Hindlimb muscle (tissue), 1 donor: ENCODE data around the gene CLOCK. TPM values are rescaled to one million over a fixed set of nuclear protein-coding genes. Genes with fewer than 3 reads are reported as not detected.

Experiments used
- DNase-seq: peaks from one replicate; pipeline ENCODE4 v3.0.0-alpha.2; 2013
- polyA plus RNA-seq: library from polyadenylated mRNA; unstranded; fragments of 120-200 nt; gene quantifications from one replicate; pipeline ENCODE4 v1.2.1, GENCODE V29; 2013; ENCODE audit not compliant: insufficient read length

Gene CLOCK
- polyA plus RNA-seq, 1 donor = 17.8 TPM

DNA sequence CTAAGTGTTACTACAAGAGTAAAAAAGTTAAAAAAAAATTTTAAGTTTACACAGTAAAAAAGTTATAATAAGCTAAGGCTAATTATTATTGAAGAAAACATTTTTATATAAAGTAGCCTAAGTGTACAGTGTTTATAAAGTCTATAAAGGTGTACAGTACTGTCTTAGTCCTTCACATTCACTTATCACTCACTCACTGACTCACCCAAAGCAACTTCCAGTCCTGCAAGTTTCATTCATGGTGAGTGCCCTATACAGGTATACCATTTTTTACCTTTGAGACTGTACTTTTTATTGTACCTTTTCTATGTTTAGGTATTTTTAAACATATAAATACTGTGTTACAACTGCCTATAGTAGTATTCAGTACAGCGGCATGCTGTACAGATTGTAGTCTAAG lies 76.7 kb downstream of the CLOCK start:
- DNase-seq = no peak

DNA sequence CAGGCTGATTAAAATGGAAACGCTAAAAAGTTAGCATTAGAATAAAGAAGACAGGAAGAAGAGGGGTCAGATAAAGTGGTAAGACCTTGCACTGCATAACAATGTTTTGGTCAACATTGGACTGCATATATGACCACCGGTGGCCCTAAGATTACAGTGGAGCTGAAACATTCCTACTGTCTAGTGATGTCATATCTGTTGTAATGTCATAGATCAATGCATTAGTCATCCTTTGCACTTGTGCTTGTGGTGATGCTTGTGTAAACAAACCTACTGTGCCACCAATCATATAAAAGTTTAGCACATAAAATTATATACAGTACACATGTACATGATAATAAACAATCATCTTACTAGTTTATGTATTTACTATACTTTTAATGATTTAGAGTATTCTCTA lies 78.0 kb downstream of the CLOCK start:
- DNase-seq = no peak

DNA sequence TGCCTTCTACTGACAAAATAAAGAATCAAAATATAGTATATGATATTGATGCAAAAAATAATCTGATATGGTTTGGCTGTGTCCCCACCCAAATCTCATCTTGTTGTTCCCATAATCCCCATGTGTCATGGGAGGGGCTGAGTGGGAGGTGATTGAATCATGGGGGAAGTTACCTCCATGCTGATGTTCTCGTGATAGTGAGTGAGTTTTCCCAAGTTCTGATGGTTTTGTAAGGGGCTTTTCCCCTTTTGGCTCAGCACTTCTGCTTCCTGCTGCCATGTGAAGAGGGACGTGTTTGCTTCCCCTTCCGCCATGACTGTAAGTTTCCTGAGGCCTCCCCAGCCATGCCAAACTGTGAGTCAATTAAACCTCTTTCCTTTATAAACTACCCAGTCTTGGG lies 80.7 kb downstream of the CLOCK start:
- no peak for DNase-seq

DNA sequence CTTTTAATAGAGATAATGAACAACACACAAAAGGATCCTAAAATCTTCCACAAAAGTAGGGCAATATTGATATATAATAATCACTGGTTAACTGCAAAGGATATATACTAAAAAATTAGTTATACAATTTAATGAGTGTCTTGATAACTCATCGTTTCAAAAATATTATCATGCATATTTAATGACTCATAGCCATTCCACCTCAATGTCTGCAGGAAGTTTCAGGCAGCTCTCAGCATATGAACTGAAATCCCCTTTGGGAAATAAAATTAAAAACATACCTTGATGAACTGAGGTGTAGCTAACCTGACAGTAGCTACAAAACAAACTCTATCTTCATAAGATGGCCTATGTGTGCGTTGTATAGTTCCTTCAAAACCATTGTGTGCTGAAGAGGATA lies 88.1 kb downstream of the CLOCK start:
- DNase-seq = no peak

DNA sequence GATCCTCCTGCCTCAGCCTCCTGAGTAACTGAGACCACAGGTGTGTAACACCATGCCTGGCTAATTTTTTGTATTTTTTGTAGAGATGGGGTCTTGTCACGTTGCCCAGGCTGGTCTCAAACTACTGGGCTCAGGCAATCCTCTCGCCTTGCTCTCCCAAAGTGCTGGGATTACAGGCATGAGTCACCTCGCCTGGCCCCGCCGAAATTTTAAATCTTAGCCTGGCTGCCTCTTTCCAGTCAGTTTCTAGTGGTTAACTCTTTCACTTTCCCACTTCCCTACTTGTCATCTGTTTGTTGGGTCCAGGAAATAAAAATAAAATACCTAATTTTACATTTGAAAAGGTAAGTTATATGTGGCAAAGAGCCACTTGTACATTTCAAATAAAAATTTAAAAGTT lies 88.5 kb downstream of the CLOCK start:
- no peak for DNase-seq

DNA sequence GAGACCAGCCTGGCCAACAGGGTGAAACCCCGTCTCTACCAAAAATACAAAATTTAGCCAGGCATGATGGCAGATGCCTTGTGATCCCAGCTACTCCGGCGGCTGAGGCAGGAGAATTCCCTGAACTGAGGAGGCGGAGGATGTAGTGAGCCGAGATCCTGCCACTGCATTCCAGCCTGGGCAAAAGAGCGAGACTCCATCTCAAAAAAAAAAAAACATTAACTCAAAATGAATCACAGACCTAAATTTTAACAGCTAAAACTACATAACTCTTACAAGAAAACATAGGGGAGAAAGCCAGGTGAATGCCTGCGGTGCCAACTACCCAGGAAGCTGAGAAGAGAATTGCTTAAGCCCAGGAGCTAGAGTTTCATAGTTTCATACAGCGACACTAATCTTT lies 96.1 kb downstream of the CLOCK start:
- no peak for DNase-seq

DNA sequence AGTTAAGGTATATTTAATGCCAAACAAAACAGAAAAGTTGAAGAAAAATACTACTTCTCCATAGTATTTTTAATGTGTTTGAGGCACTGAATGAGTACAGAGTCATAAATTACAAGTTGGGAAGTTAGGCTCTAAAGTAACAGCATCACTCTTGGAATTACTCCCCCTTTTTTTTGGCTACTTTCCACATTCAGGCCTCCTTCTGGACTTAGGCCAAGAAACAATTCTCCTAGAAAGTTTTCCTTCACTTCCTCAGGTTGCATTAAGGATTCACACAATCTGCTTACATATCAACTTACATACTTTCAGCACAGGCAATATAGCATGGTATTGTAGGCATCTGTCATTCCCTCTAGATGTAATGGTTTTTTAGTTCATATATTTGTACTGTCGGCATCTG lies 98.9 kb downstream of the CLOCK start:
- no peak for DNase-seq

DNA sequence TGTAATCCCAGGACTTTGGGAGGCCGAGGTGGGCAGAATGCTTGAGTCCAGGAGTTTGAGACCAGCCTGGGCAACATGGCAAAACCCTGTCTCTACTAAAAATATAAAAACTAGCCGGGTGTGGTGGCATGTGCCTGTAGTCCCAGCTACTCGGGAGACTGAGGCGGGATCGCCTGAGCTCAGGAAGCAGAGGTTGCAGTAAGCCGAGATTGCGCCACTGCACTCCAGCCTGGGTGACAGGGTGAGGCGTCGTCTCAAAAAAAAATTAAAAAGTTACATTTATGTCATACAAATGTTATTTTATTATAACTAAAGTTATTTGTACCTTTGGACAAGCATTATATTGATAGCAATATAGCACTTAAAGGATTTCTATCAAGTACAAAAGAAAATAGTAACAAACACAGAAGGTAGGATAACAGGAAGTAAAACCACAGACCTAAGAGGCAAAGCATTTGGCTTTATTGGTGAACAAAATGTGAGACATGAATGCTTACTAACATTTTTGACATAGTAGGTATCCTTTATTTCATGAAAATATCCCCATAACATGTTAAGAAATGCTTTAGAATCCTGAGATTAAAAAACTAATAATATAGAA lies 99.5 kb downstream of the CLOCK start:
- DNase-seq = no peak

DNA sequence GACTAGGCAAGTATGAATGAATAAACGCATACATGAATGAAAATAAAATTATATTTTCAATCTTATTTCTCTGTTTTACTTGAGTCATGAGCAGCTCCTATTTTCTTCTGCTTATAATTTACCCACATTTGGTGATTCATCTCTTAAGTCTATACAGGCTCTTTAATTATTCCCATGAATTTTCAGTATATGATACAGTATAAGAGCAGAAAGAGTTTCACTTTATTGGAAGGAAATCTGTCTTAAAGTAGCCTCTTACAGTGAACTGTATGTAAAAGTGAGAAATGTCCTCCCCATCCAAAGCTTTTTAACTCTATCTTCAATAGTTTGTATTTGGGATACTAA lies 100.2 kb downstream of the CLOCK start:
- no peak for DNase-seq

DNA sequence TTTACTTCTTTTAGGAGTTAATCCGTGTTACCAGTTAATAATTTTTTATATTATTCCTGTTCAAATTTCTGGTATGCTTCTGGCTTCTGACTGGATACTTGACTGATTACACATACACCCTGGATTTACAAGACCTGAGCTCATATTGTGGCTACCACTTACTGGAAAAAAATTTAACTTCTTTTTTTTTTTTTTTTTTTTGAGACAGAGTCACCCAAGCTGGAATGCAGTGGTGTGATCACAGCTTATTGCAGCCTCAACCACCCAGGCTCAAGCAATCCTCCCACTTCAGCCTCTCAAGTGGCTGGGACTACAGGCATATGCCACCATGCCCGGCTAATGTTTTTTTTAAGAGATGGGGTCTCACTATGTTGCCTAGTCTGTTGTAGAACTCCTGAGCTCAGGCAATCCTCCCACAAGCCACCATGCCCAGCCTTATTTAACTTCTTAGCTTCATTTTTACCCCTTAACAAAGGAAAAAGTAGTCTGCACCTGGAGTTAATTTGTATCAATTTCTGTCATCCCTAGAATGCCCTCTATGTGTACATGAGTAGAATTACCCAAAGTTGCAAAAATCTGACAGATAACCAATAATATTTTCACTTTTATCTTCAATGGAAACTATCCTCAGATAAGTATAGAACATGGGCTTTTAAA lies 100.7 kb downstream of the CLOCK start:
- no peak for DNase-seq

DNA sequence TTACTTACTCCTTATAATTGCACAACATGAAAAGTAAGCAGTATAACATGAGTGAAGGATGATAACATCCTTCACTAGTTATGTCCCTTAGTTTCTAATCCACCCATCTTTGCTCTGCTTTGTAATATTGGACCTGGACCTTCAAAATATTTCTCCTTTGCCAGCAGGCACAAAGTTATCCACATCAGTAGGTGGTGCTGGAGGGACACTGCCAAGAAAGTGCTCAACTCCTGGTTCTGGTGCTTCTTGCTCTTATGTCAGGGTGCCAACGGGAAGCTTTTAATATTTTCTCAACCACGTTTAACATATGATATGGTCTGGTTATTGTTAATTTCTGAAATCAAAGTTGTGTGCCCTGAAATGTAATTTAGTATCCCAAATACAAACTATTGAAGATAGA lies 101.9 kb downstream of the CLOCK start:
- DNase-seq = no peak

DNA sequence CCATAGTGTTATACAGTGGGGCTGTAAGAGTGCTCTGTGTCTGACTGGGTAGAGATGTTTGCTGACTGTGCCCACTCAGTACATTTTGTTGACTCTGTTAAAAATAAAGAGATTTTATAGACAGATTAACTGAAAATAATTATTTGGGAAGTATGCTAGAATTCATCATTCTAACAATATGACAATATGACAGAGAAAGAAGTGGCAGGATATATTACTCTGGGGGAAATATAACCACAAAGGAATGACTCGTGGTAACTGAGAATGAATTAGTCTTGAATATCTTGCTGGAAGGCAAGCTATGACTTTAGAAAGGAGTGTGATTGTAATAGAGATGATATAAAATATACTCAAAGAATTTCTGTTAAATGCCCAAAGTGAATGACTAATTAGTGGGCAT lies 104.2 kb downstream of the CLOCK start:
- DNase-seq = no peak

DNA sequence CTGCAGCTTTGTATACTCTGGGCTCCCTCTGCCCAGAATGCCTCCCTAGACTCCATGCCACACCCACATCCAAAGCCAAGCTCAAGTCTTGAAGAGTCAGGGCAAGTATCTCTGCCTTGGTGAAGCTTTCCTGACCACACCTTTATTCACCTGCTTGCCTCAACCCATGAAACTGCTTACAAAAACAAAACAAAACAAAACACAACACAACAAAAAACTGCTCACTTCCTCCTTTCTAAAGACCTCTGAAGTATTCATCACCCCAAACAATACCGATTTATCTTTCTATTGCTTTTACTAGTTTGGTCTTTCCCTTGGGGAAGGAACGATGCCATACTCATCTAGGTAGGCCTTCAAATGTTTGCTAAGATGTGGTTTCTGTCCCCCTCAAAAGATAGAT lies 105.9 kb downstream of the CLOCK start:
- no peak for DNase-seq

DNA sequence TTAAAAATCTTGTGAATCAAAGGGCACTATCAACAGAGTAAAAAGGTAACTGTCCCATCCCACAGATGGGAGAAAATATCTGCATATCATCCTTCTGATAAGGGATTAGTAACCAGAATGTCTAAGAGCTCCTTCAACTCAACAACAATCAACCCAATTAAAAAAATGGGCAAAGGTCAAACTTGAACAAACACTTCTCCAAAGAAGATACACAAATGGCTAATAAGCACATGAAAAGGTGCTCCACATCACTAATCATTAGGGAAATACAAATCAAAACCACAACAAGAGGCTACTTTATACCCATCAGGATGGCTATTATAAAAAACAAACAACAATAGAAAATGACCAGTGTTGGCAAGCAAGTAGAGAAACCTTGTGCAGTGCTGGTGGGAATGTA lies 107.7 kb downstream of the CLOCK start:
- no peak for DNase-seq

DNA sequence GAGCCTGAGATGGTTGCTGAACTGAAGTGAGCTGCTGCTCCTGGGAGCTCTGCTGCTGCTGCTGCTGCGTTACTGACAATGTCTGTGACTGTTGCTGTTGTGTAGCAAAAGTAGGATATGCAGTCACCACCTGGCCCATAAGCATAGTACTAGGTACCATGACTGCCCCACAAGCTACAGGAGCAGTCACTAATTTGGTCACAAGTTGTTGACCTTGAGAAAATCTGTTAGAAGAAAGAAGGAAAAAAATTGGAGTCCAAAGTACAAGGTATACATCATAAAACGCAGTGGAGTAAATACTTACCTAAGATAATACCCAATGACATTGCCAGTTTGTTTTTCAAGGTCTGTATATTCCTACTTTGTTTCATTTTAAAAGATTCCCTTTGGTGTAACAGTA lies 108.4 kb downstream of the CLOCK start:
- DNase-seq = no peak

DNA sequence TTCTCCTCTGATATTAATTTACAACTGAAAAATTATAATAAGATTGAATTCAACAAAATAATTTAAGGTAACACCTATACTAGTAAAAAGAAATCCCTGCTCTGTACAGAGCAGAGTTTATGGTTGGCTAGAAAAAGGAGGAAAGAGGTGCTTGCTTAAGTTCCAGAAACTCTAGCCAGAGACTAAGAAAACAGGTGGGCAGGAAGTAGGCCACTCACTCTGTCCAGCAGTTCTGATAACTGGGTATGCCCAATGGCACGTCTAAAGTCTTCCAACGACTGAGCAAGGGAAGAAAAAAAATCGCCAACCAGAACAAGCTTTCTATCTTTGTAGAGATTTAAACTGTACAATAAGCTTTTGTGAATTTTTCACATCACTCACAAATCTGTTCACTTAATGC lies 108.9 kb downstream of the CLOCK start:
- no peak for DNase-seq

DNA sequence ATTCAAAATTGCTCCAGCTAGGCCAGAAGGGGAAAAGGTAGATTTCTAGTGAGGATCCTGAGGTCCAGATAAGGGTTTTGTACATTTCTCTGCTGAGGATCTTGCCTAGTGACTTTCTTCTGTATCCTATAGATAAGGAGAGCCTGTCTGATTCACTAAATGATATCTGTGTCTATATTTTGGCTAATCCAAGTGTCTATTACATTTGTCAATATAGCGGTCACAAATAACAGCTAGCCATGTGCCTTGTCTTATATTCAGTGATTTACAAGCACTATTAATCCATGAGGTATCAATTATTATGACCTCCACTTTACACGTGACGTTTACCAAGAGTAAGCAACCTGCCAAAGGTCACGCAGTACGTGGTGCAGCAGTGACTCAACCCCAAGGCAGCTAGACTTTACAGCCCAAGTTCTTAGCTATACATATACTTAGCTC lies 109.3 kb downstream of the CLOCK start:
- no peak for DNase-seq

DNA sequence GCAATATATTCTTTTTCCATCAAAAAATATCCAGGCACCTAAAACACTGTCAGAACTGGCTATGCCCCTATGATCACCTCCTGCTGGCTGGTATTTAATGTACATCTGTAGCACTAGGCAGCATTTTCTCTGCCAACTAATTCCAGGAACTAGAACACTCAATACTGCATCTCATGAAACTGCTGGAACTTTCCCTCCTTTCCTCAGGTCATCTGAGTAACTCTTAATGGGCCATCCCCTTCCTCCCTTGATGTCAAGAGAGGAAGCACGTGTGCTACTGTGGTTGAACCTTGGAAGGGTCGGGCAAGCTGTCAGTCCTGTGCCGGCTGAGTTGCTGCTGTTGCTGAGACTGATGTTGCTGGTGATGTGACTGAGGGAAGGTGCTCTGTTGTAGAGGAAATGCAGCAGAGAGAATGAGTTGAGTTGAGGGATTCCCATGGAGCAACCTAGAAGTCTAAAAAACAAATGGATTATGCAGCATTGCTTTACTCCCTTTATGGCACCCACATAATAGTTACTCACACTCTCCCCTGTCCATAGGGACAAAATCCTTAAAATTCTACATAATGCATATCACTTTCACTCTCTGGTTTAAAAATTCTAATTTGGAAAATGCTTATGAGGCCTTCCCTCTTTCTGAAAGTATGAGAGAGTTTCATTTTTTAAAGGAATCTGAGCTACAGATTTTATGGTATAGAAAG lies 111.4 kb downstream of the CLOCK start:
- DNase-seq = no peak

DNA sequence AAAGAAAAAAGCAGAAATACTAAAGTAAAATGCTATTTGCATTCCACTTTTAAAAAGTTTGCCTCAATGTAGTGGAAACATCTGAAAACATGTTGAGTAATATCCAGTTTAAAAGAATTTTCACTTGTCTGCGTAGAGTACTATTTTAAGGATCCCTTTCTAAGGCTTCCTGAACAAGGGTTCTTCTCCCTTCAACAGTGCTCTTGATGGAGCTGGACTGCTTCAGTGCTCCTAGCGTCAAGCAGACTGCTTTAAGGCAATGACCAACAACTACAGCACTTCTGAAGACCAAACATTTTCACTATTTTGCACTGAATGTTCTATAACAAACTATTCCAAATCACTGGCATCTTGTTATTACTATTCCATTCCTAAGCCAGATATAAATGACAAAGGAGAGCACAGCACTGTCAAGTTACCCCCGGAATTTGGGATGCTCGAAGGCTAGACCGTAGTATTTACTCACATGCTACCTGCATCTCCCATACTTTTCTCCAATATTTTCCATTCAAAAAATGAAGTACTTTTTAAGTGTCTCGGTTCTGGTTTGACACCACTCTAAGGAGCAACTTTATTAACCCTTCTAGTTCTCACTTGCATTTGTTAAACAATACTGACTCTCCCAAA lies 114.9 kb downstream of the CLOCK start:
- DNase-seq = no peak

DNA sequence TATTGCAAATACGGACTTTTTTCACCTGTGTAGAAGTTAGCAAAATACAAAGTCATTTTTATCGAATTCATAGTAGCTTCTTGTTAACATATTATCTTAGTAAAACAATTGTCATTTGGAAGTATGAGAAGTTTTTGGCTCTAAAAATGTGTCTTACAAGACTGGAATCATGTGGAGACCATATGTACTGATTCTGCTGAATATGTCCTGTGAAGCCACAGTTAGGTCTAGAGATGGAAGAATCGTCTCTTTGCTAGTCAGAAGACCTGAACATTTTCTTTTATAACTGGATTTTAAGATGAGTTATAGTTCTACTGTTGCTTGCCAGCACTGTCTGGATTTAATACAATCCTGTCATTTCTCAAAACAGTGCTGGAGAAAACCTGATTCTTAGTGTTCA lies 121.9 kb downstream of the CLOCK start:
- DNase-seq = no peak

DNA sequence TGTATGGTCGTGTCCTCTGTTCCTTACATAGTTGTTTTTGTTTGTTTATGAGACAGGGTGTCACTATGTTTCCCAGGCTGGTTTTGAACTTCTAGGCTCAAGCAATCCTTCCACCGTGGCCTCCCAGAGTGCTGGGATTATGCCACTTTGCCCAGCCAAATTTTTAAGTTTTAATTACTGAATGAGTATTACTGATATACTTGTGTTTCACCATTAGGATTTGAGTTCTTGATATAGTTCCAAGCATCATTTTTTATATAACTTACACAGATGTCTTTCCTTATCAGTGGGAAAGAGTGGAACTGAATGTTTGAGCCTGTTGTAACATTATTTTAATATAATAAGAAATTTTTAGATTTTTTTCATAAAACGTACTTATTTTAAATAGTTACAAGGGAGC lies 130.5 kb downstream of the CLOCK start:
- DNase-seq = no peak

DNA sequence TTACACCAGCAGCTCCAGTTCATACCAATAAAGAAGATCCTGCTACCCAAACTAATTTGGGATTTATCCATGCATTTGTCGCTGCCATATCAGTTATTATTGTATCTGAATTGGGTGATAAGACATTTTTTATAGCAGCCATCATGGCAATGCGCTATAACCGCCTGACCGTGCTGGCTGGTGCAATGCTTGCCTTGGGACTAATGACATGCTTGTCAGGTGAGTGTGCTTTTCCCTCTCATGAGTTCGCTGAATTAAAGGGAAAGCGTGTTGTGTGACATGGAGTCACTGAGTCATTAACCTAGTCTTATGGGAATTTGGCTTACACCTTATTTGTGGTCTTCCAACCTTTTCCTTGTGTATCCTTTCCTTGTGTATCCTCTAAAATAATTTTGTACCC lies 135.1 kb downstream of the CLOCK start:
- no peak for DNase-seq

DNA sequence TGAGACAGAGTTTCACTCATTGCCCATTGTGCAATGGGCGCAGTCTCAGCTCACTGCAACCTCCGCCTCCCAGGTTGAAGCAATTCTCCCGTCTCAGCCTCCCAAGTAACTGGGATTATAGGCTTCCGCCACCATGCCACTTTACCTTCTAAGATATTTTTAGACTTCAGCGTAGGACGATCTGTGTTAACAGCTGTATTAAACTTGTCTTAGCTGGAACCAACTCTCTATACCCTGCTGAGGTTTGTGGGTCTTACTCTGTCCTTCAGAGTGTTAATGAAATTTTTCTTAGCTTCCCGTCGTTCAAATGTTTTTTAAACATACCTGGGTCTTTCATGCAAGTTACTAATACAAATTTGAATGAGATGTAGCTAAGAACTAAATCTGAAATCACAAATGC lies 136.3 kb downstream of the CLOCK start:
- DNase-seq = no peak
